Gastrocnemius medialis (tissue), 4 donors: ENCODE measurements around the gene PRIM1.

Source experiments
- CTCF ChIP-seq, 5 experiments: fragments of 450-650 bp in 3 of 5; fragments of 200-600 bp in 2 of 5; sonication (generic) in 2 of 5; IDR thresholded peaks in 4 of 5; conservative IDR thresholded peaks in 1 of 5; 1 replicate in 4 of 5; 2 replicates in 1 of 5; pipeline ENCODE4 v1.5.1; 2016 to 2019; ENCODE audit warnings: antibody characterized with exemption in 5 of 5, mild to moderate bottlenecking in 3 of 5, moderate library complexity in 3 of 5
- POLR2A ChIP-seq, 2 donors: fragments of 450-650 bp; IDR thresholded peaks; one replicate each; pipeline ENCODE4 v1.6.1; 2017; ENCODE audit warnings: antibody characterized with exemption in 2 of 2, mild to moderate bottlenecking in 2 of 2, moderate library complexity in 2 of 2

GRCh38 chr12:56714431-56714929 is 37.6 kb downstream of the PRIM1 start:
- TF ChIP-seq CTCF (IDR thresholded peaks at IDR 0.05 in 4 of 5, conservative IDR thresholded peaks at IDR 0.05 in 1 of 5) (no peak), POLR2A (IDR thresholded peaks at IDR 0.05) (no peak)
